D721Med (cell line): ENCODE results near the gene IFT43.

ENCODE experiments used
- DNase-seq: peaks from one replicate; pipeline ENCODE4 v3.0.0; 2011; ENCODE audit warnings: low spot score; ENCODE audit not compliant: insufficient read length
- FAIRE-seq: peaks from 2 replicates; lab custom pipeline; 2011; peaks lifted over from hg19 to GRCh38; lab: Jason Lieb, UNC
- CTCF ChIP-seq: IDR thresholded peaks from 2 replicates; pipeline ENCODE4 v1.5.1; 2012; ENCODE audit warnings: mild to moderate bottlenecking, control low read depth; ENCODE audit not compliant: insufficient read depth; ENCODE audit errors: missing control alignments

IFT43 gene

DNA sequence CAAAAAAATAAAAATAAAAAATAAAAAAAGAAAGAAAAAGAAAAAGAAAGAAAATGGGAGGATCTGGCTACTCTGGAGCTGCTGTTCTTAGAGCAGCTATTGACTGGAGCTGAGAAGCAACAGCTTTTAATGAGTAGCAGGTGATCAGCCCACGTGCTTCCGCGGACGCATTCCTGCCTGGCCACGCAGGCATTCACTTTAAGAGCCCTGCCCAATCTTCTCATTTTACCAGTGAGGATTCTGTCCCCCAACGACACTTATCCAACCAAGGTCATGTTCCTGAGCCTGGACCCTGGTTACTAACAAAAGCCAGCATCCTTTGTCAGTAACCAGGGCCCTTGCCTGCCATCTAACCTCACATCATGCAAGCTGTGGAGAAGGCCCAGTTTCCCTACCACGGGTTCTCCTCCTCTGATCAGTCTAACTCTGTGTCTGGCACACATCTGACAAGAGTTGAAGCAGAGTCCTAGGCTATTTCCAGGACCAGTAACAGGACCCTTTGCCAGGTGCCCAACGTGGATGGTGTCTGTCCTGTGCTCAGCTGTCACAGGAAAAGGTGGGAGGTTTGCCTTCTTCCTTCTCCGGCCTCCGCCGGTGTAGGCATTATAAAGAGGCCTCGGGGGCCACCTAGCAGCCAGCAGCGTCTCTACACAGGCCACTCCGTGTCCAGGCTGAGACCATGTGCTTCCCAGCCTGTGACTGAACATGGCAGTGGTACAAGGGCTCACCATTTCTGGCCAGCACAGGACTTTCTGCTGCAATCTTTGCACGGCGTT is 105.2 kb downstream of the IFT43 start:
- FAIRE-seq (no peak), DNase-seq (no peak)
- TF ChIP-seq CTCF, result no peak

DNA sequence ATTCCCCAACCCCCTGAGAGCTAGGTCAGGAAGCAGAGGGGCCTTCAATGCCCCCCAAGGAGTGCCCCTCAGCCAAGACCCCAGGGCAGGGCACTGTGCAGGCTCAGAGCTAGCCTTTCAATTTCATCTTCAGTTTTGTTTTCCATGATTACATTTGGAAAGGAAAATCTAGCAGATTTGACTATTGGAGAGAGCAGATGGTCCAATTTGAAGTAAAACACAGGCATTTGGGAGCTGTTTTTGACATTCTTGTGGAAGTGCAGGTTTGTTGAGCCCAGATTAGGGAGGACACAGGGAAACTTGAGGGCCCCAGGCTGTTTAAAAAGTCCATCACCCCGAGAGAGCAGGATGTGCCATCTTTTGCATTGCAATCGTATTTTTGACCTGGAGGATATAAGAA is 107.5 kb downstream of the IFT43 start:
- TF ChIP-seq CTCF, result no peak
- no peak for FAIRE-seq
- no peak for DNase-seq

DNA sequence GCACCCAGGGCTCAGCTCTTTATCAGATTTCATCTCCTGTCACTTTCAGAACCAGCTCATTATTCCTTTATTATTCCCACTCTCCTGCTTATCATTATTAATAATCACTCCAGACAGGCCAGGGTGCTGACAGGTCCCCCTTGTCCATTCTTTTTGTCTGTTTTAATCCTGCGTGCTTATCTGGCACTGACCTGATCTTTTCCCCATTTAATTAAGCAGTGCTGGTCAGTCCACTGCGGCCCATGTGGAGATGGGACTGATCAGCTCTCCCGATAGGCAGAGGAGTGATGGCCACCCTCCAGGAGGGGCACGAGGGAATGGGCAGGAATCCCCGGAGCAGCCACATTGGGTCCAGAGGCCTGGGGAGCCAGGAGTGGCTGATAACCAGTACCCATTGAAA is 110.7 kb downstream of the IFT43 start:
- no peak for FAIRE-seq
- no peak for TF ChIP-seq CTCF
- DNase-seq, result no peak

- no peak for TF ChIP-seq CTCF
- no peak for FAIRE-seq
- no peak for DNase-seq
These were observed 112.0 kb downstream of the IFT43 start for GRCh38 chr14:76097547-76097946.

DNA sequence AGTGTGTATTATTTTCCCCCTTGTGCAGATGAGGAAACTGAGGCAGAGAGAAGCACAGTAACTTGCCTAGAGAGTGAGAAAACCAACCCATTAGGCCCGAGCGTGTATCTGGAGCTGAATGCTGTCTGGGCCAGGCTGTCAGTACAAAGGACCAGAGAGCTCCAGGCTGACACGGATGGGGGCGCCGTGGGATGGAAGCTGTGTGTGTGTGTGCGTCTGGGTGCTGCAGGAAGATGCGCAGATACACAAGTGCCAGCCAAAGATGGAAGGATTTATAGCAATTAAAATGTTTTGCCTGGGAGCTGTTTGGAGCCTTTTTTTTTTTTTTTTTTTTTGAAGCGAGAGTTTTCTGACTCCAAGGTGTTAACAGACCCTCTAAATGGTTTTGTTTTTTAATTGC is 112.5 kb downstream of the IFT43 start:
- FAIRE-seq, result no peak
- DNase-seq, result no peak
- no peak for TF ChIP-seq CTCF

DNA sequence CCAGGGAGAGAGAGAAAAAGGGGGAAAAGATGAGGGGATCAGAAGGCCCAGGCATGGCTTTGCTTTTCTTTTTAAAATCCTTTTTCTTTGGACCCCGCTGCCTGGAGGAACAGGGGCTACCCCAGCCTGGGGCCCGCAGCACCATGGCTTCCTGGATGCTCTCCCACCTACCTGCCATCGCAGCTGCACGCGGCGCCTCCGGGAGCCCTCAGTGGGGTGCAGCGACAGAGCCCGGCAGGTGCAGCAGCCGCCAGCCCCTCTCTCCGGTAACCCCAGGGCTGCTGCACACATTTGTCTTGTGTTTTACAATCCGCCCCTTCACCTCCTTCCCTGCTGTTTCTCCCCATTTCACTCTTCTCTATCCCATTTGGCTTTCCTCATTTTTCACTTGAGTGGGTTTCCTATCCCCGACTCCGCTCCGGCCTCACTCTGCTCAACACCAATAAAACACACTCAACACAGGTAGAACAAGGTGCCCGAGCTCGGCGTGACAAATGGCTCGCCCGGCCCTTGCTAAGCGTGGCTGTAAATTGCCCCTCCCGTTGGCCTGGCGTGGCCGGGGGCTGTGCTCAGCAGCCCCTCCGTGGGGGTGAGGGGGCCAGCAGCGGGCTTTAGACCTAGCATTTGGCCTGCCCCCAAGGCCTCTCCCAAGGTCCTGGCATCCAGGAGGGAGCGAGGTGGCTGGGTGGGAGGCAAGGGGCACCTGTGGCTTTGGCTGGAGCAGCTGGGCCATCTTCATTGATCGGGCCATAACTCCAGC is 113.5 kb downstream of the IFT43 start:
- DNase-seq (no peak), FAIRE-seq (no peak)
- TF ChIP-seq CTCF, result no peak

DNA sequence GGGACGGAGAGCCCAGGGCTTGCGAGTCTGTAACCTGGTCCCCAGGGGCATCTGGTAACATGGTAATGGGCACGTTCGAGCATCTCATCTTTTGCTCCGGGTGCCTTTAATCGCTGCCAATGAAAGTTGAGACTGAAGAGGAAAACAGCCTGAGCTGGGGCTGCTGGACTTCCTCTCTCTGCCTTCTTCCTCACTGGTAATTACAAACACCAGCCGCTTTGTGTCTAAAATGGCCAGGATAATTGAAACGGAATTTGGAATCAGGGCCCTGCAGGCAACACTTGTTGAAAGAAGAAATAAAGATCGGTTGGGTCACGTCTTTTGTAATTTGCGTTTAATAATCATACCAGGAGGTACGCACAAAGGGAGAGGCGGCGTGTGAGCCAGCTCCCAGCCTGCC is 114.7 kb downstream of the IFT43 start:
- no peak for TF ChIP-seq CTCF
- FAIRE-seq (no peak), DNase-seq (no peak)
